Natural killer cell treated with Interleukin-12 subunit alpha and Interleukin-12 subunit beta and Interleukin-15 and Interleukin-18, amount 100 ng/mL, for 72 hours (primary cell): ENCODE results near the gene PHGDH. TPM values are rescaled to one million over a fixed set of nuclear protein-coding genes. Genes with fewer than 3 reads are reported as not detected.

Source experiments
- ATAC-seq, 2 donors: fragments of 150-1000 bp; cut with Tn5 transposase in 1 of 2; sonication (Bioruptor Pico), chemical (Tn5 transposase) in 1 of 2; 2 replicates each; pipeline ENCODE4 v1.10.0; 2021
- DNase-seq: peaks from one replicate; pipeline ENCODE4 v3.0.0; 2022; ENCODE audit warnings: low spot score
- H3K27ac Mint-ChIP-seq, 2 donors: 1 replicate in 1 of 2; 2 replicates in 1 of 2; pipeline ENCODE4 v1.8.0; 2022; ENCODE audit warnings: mixed read lengths in 2 of 2, mild to moderate bottlenecking in 1 of 2, moderate library complexity in 1 of 2
- H3K27me3 Mint-ChIP-seq, 2 donors: 1 replicate in 1 of 2; 2 replicates in 1 of 2; pipeline ENCODE4 v1.8.0; 2022; ENCODE audit warnings: mixed read lengths in 2 of 2
- H3K36me3 Mint-ChIP-seq: one replicate; pipeline ENCODE4 v1.8.0; 2022; ENCODE audit warnings: mixed read lengths
- H3K4me1 Mint-ChIP-seq, 2 donors: 1 replicate in 1 of 2; 2 replicates in 1 of 2; pipeline ENCODE4 v1.8.0; 2022; ENCODE audit warnings: low read depth in 2 of 2, mixed read lengths in 2 of 2, mild to moderate bottlenecking in 1 of 2
- H3K4me3 Mint-ChIP-seq: one replicate; pipeline ENCODE4 v1.8.0; 2022; ENCODE audit warnings: mixed read lengths
- H3K9me3 Mint-ChIP-seq: 2 replicates; pipeline ENCODE4 v1.8.0; 2022; ENCODE audit warnings: mixed read lengths
- total RNA-seq, 2 donors: library from RNA; stranded (reverse); gene quantifications; one replicate each; pipeline ENCODE4 v1.2.3, GENCODE V29; 2022

PHGDH gene
- total RNA-seq, 2 donors from 2014 or later = 37.6 to 42.1 TPM

- no peak for ATAC-seq
Measured at GRCh38 chr1:119729044-119729443, 17.3 kb downstream of the PHGDH start.

GRCh38 chr1:119731060-119731459 lies 19.3 kb downstream of the PHGDH start:
- Mint-ChIP-seq H3K27ac (no peak overlapping the region), H3K9me3 (no peaks in the 10 kb centered on the region), H3K4me1 (no peaks in the 10 kb centered on the region), H3K36me3 (no peaks in the 10 kb centered on the region), H3K27me3 (no peaks in the 10 kb centered on the region), H3K4me3 (no peak overlapping the region)
- no peak for ATAC-seq
- DNase-seq = no peak

More at GRCh38 chr1:119729044-119729443, 17.3 kb downstream of the PHGDH start:
- DNase-seq = no peak
- Mint-ChIP-seq H3K9me3 (no peaks in the 10 kb centered on the region), H3K36me3 (no peaks in the 10 kb centered on the region), H3K27me3 (no peaks in the 10 kb centered on the region), H3K27ac (no peak overlapping the region), H3K4me1 (no peaks in the 10 kb centered on the region), H3K4me3 (no peak overlapping the region)

GRCh38 chr1:119731741-119732430 lies 20.2 kb downstream of the PHGDH start:
- H3K4me3 Mint-ChIP-seq = no peak overlapping the region
- DNase-seq (no peak), ATAC-seq (no peak)
- no peak overlapping the region for H3K27ac Mint-ChIP-seq
- no peaks in the 10 kb centered on the region for H3K9me3 Mint-ChIP-seq
- no peaks in the 10 kb centered on the region for H3K36me3 Mint-ChIP-seq
- H3K27me3 Mint-ChIP-seq = no peaks in the 10 kb centered on the region
- H3K4me1 Mint-ChIP-seq = no peaks in the 10 kb centered on the region

- ATAC-seq = no peak
- Mint-ChIP-seq H3K4me3 (no peak overlapping the region), H3K36me3 (no peaks in the 10 kb centered on the region), H3K9me3 (no peaks in the 10 kb centered on the region), H3K4me1 (no peaks in the 10 kb centered on the region), H3K27me3 (no peaks in the 10 kb centered on the region), H3K27ac (no peak overlapping the region)
- DNase-seq = no peak
Measured at GRCh38 chr1:119732465-119733168, 20.9 kb downstream of the PHGDH start.

- ATAC-seq = no peak
- Mint-ChIP-seq H3K4me3 (no peak overlapping the region), H3K27ac (no peak overlapping the region), H3K36me3 (no peaks in the 10 kb centered on the region), H3K27me3 (no peaks in the 10 kb centered on the region), H3K4me1 (no peaks in the 10 kb centered on the region), H3K9me3 (no peaks in the 10 kb centered on the region)
- no peak for DNase-seq
Measured at GRCh38 chr1:119733754-119734153, 22.0 kb downstream of the PHGDH start.

GRCh38 chr1:119735217-119735616 lies 23.5 kb downstream of the PHGDH start:
- no peaks in the 10 kb centered on the region for H3K4me1 Mint-ChIP-seq
- no peak overlapping the region for H3K27ac Mint-ChIP-seq
- DNase-seq (no peak), ATAC-seq (no peak)
- no peaks in the 10 kb centered on the region for H3K36me3 Mint-ChIP-seq
- no peaks in the 10 kb centered on the region for H3K9me3 Mint-ChIP-seq
- no peak overlapping the region for H3K4me3 Mint-ChIP-seq
- H3K27me3 Mint-ChIP-seq = no peaks in the 10 kb centered on the region

- DNase-seq = no peak
- no peaks in the 10 kb centered on the region for H3K27me3 Mint-ChIP-seq
- no peaks in the 10 kb centered on the region for H3K9me3 Mint-ChIP-seq
- no peak overlapping the region for H3K4me3 Mint-ChIP-seq
- H3K4me1 Mint-ChIP-seq = no peaks in the 10 kb centered on the region
- no peak for ATAC-seq
- no peaks in the 10 kb centered on the region for H3K36me3 Mint-ChIP-seq
- H3K27ac Mint-ChIP-seq = no peak overlapping the region
Measured at GRCh38 chr1:119736649-119737039, 24.9 kb downstream of the PHGDH start.

GRCh38 chr1:119737040-119737682 lies 25.4 kb downstream of the PHGDH start:
- no peak overlapping the region for H3K27ac Mint-ChIP-seq
- no peaks in the 10 kb centered on the region for H3K36me3 Mint-ChIP-seq
- no peak for ATAC-seq
- H3K27me3 Mint-ChIP-seq = no peaks in the 10 kb centered on the region
- DNase-seq = no peak
- H3K9me3 Mint-ChIP-seq = no peaks in the 10 kb centered on the region
- H3K4me3 Mint-ChIP-seq = no peak overlapping the region
- H3K4me1 Mint-ChIP-seq = no peaks in the 10 kb centered on the region

GRCh38 chr1:119738100-119738720 lies 26.5 kb downstream of the PHGDH start:
- DNase-seq = no peak
- Mint-ChIP-seq H3K4me3 (no peak overlapping the region), H3K4me1 (no peaks in the 10 kb centered on the region), H3K27ac (no peak overlapping the region), H3K27me3 (no peaks in the 10 kb centered on the region), H3K36me3 (no peaks in the 10 kb centered on the region), H3K9me3 (no peaks in the 10 kb centered on the region)
- no peak for ATAC-seq

GRCh38 chr1:119739150-119739549 lies 27.4 kb downstream of the PHGDH start:
- Mint-ChIP-seq H3K36me3 (no peaks in the 10 kb centered on the region), H3K27me3 (no peaks in the 10 kb centered on the region), H3K27ac (no peak overlapping the region), H3K9me3 (no peaks in the 10 kb centered on the region), H3K4me1 (peaks cover 0 to 4% of the 10 kb centered on the region in 2 donors), H3K4me3 (no peak overlapping the region)
- DNase-seq (no peak), ATAC-seq (no peak)

GRCh38 chr1:119740261-119740660 lies 28.5 kb downstream of the PHGDH start:
- Mint-ChIP-seq H3K36me3 (no peaks in the 10 kb centered on the region), H3K27ac (no peak overlapping the region), H3K9me3 (no peaks in the 10 kb centered on the region), H3K4me1 (peaks cover 0 to 7% of the 10 kb centered on the region in 2 donors), H3K4me3 (no peak overlapping the region), H3K27me3 (no peaks in the 10 kb centered on the region)
- no peak for DNase-seq
- no peak for ATAC-seq

GRCh38 chr1:119740896-119741780 lies 29.4 kb downstream of the PHGDH start:
- Mint-ChIP-seq H3K36me3 (no peaks in the 10 kb centered on the region), H3K27ac (no peak overlapping the region), H3K27me3 (no peaks in the 10 kb centered on the region), H3K4me3 (no peak overlapping the region), H3K4me1 (peaks cover 0 to 7% of the 10 kb centered on the region in 2 donors), H3K9me3 (no peaks in the 10 kb centered on the region)
- DNase-seq (no peak), ATAC-seq (no peak)

GRCh38 chr1:119742202-119742601 lies 30.5 kb downstream of the PHGDH start:
- H3K27ac Mint-ChIP-seq = no peak overlapping the region
- H3K4me3 Mint-ChIP-seq = no peak overlapping the region
- no peaks in the 10 kb centered on the region for H3K36me3 Mint-ChIP-seq
- DNase-seq (no peak), ATAC-seq (no peak)
- no peaks in the 10 kb centered on the region for H3K9me3 Mint-ChIP-seq
- peaks cover 0 to 7% of the 10 kb centered on the region in 2 donors for H3K4me1 Mint-ChIP-seq
- H3K27me3 Mint-ChIP-seq = no peaks in the 10 kb centered on the region
